Cardiac muscle cell (in vitro differentiated cells and primary cell): ENCODE measurements around the gene CDHR4. TPM values are rescaled to one million over a fixed set of nuclear protein-coding genes. Genes with fewer than 3 reads are reported as not detected.
A peak's percentile ranks its signal among the peaks of the same experiment; 100 is the strongest.

Experiments used
- DNase-seq, 2 donors: peaks; one replicate each; pipeline versions ENCODE4 v3.0.0 to v3.0.0-alpha.2; 2010 to 2017; ENCODE audit warnings: low read depth in 1 of 2, low spot score in 1 of 2
- H3K27ac ChIP-seq: fragments of 200-600 bp; sonication (generic); 2 replicates; pipeline ENCODE4 v1.5.1; 2016
- H3K27me3 ChIP-seq: fragments of 200-600 bp; sonication (generic); 2 replicates; pipeline ENCODE4 v1.6.0; 2016; ENCODE audit warnings: control low read depth
- H3K36me3 ChIP-seq: fragments of 200-600 bp; sonication (generic); 2 replicates; pipeline ENCODE4 v1.5.1; 2016; ENCODE audit warnings: control low read depth
- H3K4me1 ChIP-seq: fragments of 200-600 bp; sonication (generic); 2 replicates; pipeline ENCODE4 v1.8.1; 2017; ENCODE audit warnings: low read depth, mild to moderate bottlenecking, mixed run types
- H3K4me3 ChIP-seq: fragments of 200-600 bp; sonication (generic); 2 replicates; pipeline ENCODE4 v1.5.1; 2016; ENCODE audit warnings: mild to moderate bottlenecking
- H3K9me3 ChIP-seq: fragments of 200-600 bp; sonication (generic); 2 replicates; pipeline ENCODE4 v1.5.1; 2017; ENCODE audit warnings: low read depth, mild to moderate bottlenecking, control low read depth
- CTCF ChIP-seq: IDR thresholded peaks from 2 replicates; pipeline ENCODE4 v1.5.1; 2012; ENCODE audit warnings: low read depth, mild to moderate bottlenecking, low read length
- polyA plus RNA-seq: library from polyadenylated mRNA; unstranded; fragments of >200 nt; fragmentation: Nextera tagmentation; extraction: Ambion mirVana; gene quantifications from 2 replicates; pipeline ENCODE4 v1.2.1, GENCODE V29; 2016
- total RNA-seq: library from RNA; depleted of rRNA; stranded (reverse); fragments of >200 nt; gene quantifications from 2 replicates; pipeline ENCODE4 v1.2.3, GENCODE V29; 2016

The CDHR4 gene
- total and polyA plus RNA-seq, 2 experiments from 2014 or later, result 0.27 TPM; not detected in 1

DNA sequence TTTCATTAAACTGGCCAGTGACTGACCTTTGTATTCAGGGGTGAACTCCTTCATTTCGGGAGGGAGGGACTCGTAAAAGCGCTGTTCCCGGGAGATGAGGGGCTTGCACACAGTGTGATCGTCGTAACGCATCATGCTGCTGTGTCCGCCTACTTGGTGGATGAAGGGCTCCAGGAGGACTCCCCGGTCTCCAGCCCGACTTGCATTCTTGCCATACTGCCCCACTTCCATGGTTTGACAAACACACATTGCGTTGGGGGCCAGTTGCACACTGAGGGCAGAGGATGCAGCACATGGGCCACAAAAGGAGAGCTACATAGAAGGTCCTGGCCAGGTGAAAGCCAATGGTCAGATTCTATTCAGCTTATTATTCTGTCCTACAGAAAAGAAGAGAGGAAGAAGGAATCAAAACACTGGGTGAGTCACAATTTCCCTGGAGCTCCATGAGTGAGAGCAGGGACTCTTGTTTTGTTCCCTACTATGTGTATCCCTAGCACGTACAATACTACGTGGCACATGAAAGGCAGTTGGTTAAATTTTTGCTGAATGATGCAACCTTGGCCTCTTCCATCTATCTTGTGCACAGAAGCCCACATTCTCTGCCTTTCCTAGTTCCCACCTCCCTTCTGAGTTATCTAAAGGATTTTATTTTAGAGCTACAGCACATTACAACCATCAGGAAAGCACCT is 51.7 kb downstream of the CDHR4 start:
- no peak for TF ChIP-seq CTCF
- Histone ChIP-seq H3K4me1 (no peaks in the 10 kb centered on the region), H3K36me3 (peaks cover 12% of the 10 kb centered on the region), H3K9me3 (no peaks in the 10 kb centered on the region), H3K27ac (no peak overlapping the region), H3K4me3 (no peak overlapping the region), H3K27me3 (no peaks in the 10 kb centered on the region)
- DNase-seq, result peak in 1 of 2 donors; percentile 64

GRCh38 chr3:49745986-49746385 is 53.7 kb downstream of the CDHR4 start:
- H3K4me3 ChIP-seq, result no peak overlapping the region
- H3K27me3 ChIP-seq, result no peaks in the 10 kb centered on the region
- H3K9me3 ChIP-seq, result no peaks in the 10 kb centered on the region
- no peak for TF ChIP-seq CTCF
- H3K36me3 ChIP-seq, result peaks cover 12% of the 10 kb centered on the region
- peak in 1 of 2 donors; percentile 16 for DNase-seq
- H3K27ac ChIP-seq, result no peak overlapping the region
- H3K4me1 ChIP-seq, result no peaks in the 10 kb centered on the region

Other genes starting within 250 kb of the CDHR4 start
- gene BSN, start 245.4 kb downstream of the CDHR4 start, total RNA-seq, result 1.9 and 2.1 TPM in 2 replicates
- 1.2 and 1.6 TPM in 2 replicates for gene BSN, start 245.4 kb downstream of the CDHR4 start, polyA plus RNA-seq
- 165 and 185 TPM in 2 replicates for gene APEH, start 125.5 kb downstream of the CDHR4 start, total RNA-seq
- gene APEH, start 125.5 kb downstream of the CDHR4 start, polyA plus RNA-seq, result 216 and 247 TPM in 2 replicates
- 41.5 and 48.7 TPM in 2 replicates for gene MST1, start 110.4 kb downstream of the CDHR4 start, total RNA-seq
- gene MST1, start 110.4 kb downstream of the CDHR4 start, polyA plus RNA-seq, result 31.3 and 37.4 TPM in 2 replicates
- gene RNF123, start 110.3 kb downstream of the CDHR4 start, total RNA-seq, result 41.7 and 51.1 TPM in 2 replicates
- gene RNF123, start 110.3 kb downstream of the CDHR4 start, polyA plus RNA-seq, result 35.5 and 42.3 TPM in 2 replicates
- gene AMIGO3, start 80.2 kb downstream of the CDHR4 start, total RNA-seq, result 2.3 and 5.2 TPM in 2 replicates
- 0.46 and 2.6 TPM in 2 replicates for gene AMIGO3, start 80.2 kb downstream of the CDHR4 start, polyA plus RNA-seq
- gene GMPPB, start 75.9 kb downstream of the CDHR4 start, total RNA-seq, result 27.6 and 41.3 TPM in 2 replicates
- 23.9 and 29.3 TPM in 2 replicates for gene GMPPB, start 75.9 kb downstream of the CDHR4 start, polyA plus RNA-seq
- 40.3 and 44.4 TPM in 2 replicates for gene IP6K1, start 13.3 kb downstream of the CDHR4 start, total RNA-seq
- gene IP6K1, start 13.3 kb downstream of the CDHR4 start, polyA plus RNA-seq, result 24.4 and 30.1 TPM in 2 replicates
- 4.3 and 5.9 TPM in 2 replicates for gene INKA1, start 3.4 kb upstream of the CDHR4 start, total RNA-seq
- gene INKA1, start 3.4 kb upstream of the CDHR4 start, polyA plus RNA-seq, result 4.4 and 6.6 TPM in 2 replicates
- 1.5 and 5.4 TPM in 2 replicates for gene UBA7, start 14.1 kb upstream of the CDHR4 start, total RNA-seq
- 1.8 and 4.4 TPM in 2 replicates for gene UBA7, start 14.1 kb upstream of the CDHR4 start, polyA plus RNA-seq
- 6.6 and 13.3 TPM in 2 replicates for gene TRAIP, start 56.7 kb upstream of the CDHR4 start, total RNA-seq
- 6.7 and 9.5 TPM in 2 replicates for gene TRAIP, start 56.7 kb upstream of the CDHR4 start, polyA plus RNA-seq
- gene CAMKV, start 70.0 kb upstream of the CDHR4 start, total RNA-seq, result 0.09 and 0.32 TPM in 2 replicates
- gene CAMKV, start 70.0 kb upstream of the CDHR4 start, polyA plus RNA-seq, result 0.34 TPM in 1 of 2 replicates, not detected in the other
- 0.49 and 2.2 TPM in 2 replicates for gene MST1R, start 104.0 kb upstream of the CDHR4 start, total RNA-seq
- gene MST1R, start 104.0 kb upstream of the CDHR4 start, polyA plus RNA-seq, result 2.1 and 3.4 TPM in 2 replicates
- gene MON1A, start 129.9 kb upstream of the CDHR4 start, total RNA-seq, result 12.8 TPM in 2 replicates
- gene MON1A, start 129.9 kb upstream of the CDHR4 start, polyA plus RNA-seq, result 13.3 and 19.7 TPM in 2 replicates
- 51.5 and 121 TPM in 2 replicates for gene RBM6, start 140.3 kb upstream of the CDHR4 start, total RNA-seq
- 62.7 and 89.4 TPM in 2 replicates for gene RBM6, start 140.3 kb upstream of the CDHR4 start, polyA plus RNA-seq